Measurements from ENCODE around the gene CHIT1.

Gene CHIT1

GRCh38 chr1:203167026-203167912 is 62.2 kb downstream of the CHIT1 start:
- DNase-seq (ENCODE audit: low read depth), result no peak
- no peak overlapping the region for H3K4me3 ChIP-seq (ENCODE audit: low read depth, low read length)
- no peak for TF ChIP-seq CTCF (IDR thresholded peaks at IDR 0.05; ENCODE audit: insufficient read depth, low read depth, low read length, missing control alignments)

- TF ChIP-seq CTCF (IDR thresholded peaks at IDR 0.05; ENCODE audit: insufficient read depth, low read depth, low read length, missing control alignments), result peak; percentile 38
- peak; percentile 45 for DNase-seq (ENCODE audit: low read depth)
- H3K4me3 ChIP-seq (ENCODE audit: low read depth, low read length), result no peak overlapping the region
These were observed 63.1 kb downstream of the CHIT1 start for GRCh38 chr1:203166192-203166940.

Data from GM12865 (cell line).